Right atrium auricular region (tissue), 2 donors: ENCODE measurements around the gene GART. TPM values are rescaled to one million over a fixed set of nuclear protein-coding genes. Genes with fewer than 3 reads are reported as not detected.

Source experiments
- DNase-seq: peaks from one replicate; pipeline ENCODE4 v3.0.0-alpha.2; 2019; ENCODE audit warnings: low spot score
- H3K27ac ChIP-seq, 2 donors: fragments of 200-600 bp; sonication (generic); 1 replicate in 1 of 2; 2 replicates in 1 of 2; pipeline ENCODE4 v1.5.1; 2016 to 2019
- H3K27me3 ChIP-seq, 2 donors: fragments of 200-600 bp; sonication (generic); one replicate each; pipeline versions ENCODE4 v1.5.1 to v1.6.0; 2017 to 2019
- H3K36me3 ChIP-seq: fragments of 200-600 bp; sonication (generic); one replicate; pipeline ENCODE4 v1.5.1; 2016
- H3K4me1 ChIP-seq, 2 donors: fragments of 200-600 bp; sonication (generic); one replicate each; pipeline versions ENCODE4 v1.5.1 to v1.6.0; 2017 to 2019
- H3K4me3 ChIP-seq, 2 donors: fragments of 200-600 bp; sonication (generic); 1 replicate in 1 of 2; 2 replicates in 1 of 2; pipeline ENCODE4 v1.5.1; 2017 to 2019; ENCODE audit warnings: mild to moderate bottlenecking in 1 of 2, moderate library complexity in 1 of 2
- H3K9me3 ChIP-seq, 2 donors: fragments of 200-600 bp; sonication (generic); one replicate each; pipeline ENCODE4 v1.5.1; 2019
- CTCF ChIP-seq, 2 donors: fragments of 200-600 bp; sonication (generic); IDR thresholded peaks; one replicate each; pipeline ENCODE4 v1.5.1; 2019; ENCODE audit warnings: antibody characterized with exemption in 2 of 2
- total RNA-seq, 2 donors: library from RNA; depleted of rRNA; stranded (reverse); fragments of >200 nt; gene quantifications; one replicate each; pipeline ENCODE4 v1.1.0, GENCODE V29; 2016

GART gene
- total RNA-seq, 2 donors from 2014 or later = 29.7 to 32.5 TPM

DNA sequence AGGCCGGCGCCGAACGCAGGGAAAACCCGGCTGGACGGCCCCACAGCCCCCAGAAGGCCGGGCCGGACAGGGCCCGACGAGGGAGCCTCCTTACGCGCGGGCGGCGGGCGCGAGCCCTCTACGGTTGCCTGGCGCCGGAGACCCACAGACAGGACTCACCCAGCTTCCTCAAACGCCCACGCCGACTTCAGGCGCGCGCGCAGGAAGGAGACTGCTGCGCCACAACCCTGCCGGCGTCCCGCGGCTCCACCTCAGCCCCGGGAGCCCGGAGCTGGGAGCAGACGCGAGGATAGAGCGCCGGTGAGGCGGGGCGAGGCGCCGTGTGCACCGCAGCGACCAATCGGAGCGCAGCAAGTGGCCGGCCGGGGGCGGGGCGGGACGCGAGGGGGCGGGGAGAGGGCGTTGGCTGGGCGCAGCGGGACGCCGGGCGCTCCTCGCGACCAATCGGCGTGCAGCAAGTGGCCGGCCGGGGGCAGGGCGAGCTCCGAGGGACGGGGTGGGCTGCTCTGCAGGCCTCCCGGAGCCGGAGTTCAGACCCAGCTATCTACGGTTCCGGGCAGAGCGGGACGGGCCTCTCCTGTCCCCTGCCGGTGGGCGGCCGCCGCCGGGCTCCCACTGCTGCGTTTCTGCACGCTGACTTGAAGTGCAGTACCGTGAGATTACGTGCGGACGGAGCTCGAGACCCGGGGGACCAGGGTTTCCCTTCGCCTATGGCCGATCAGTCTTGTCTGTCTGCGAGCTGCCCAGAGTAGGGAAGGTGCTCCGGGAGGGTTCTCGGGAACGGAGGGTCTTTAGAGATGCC is 62.0 kb downstream of the GART start, which contains the start of gene TMEM50B:
Gene TMEM50B, minus strand, starts transcription at position 296 of the 802 bp plus-strand sequence. CDS start 11,089 bp downstream, outside the sequence.
- H3K4me1 ChIP-seq = peaks cover 0 to 17% of the 10 kb centered on the region in 2 donors

DNA sequence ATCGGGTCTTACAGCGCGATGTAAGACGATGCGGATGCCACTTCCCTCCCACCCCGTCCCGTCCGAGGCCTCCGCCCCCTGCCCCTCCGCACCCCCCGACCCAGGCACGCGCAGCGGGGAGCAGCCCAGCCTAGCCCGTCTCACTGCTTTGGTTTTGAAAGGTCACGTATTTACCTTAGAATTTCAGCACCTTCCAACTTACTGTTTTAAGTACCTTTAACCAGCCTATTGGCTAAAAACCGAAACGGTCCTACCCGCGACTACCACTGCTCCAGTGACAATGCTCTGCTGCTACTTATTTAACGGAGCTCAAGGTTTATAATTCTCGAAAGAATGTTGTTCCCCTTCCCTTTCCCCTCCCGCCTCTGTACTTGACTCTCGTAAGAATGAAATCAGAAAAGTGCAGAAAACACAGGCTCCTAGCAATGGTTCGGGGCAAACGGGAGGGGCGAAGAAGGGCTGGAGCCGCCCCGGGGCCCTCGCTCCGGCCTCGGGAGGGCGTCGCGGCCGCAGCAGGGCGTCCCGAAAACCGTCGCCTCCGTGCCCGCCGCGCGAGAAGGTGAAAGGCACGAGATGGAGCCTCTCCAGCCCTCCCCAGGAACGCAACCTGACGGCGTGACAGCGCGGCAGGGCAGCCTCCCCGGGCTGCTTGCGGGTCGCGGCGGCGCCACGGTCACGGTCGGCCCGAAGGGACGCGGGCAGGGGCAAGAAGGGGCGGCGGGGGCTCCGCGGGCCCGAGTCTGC is 62.8 kb downstream of the GART start:
- no peak for DNase-seq
- peak in 1 of 2 donors; percentile 39 for TF ChIP-seq CTCF (IDR thresholded peaks at IDR 0.05)
- Histone ChIP-seq H3K36me3 (no peaks in the 10 kb centered on the region), H3K27me3 (no peaks in the 10 kb centered on the region), H3K9me3 (no peaks in the 10 kb centered on the region), H3K27ac (peak overlapping the region; percentile 96 to 99), H3K4me1 (peaks cover 0 to 17% of the 10 kb centered on the region in 2 donors), H3K4me3 (peak overlapping the region; percentile 94 to 96)

More for the DNA sequence above, 62.0 kb downstream of the GART start, which contains the start of gene TMEM50B:
- DNase-seq = peak; percentile 94
- H3K9me3 ChIP-seq = no peaks in the 10 kb centered on the region
- H3K27me3 ChIP-seq = no peaks in the 10 kb centered on the region
- peak within 1 kb of the TSS; percentile 94 to 96 for H3K4me3 ChIP-seq
- H3K27ac ChIP-seq = peak within 1 kb of the TSS; percentile 96 to 99
- no peaks in the 10 kb centered on the region for H3K36me3 ChIP-seq
- peak in 1 of 2 donors; percentile 68 for TF ChIP-seq CTCF (IDR thresholded peaks at IDR 0.05)

DNA sequence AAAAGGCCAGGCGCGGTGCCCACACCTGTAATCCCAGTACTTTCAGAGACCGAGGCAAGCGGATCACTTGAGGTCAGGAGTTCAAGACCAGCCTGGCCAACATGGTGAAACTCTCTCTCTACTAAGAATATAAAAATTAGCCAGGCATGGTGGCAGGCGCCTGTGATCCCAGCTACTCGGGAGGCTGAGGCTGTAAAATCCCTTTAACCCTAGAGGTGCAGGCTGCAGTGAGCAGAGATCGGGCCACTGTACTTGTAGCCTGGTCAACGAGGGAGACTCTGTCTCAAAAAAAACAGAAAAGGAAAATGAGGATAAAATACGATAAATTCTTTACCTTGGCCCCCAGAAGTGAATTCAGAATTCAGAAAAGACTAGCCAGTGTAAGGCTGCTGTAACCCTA is 63.7 kb downstream of the GART start:
- TF ChIP-seq CTCF (IDR thresholded peaks at IDR 0.05) = no peak
- Histone ChIP-seq H3K9me3 (no peaks in the 10 kb centered on the region), H3K4me1 (peaks cover 0 to 17% of the 10 kb centered on the region in 2 donors), H3K36me3 (no peaks in the 10 kb centered on the region), H3K4me3 (peak overlapping the region; percentile 94 to 96), H3K27me3 (no peaks in the 10 kb centered on the region), H3K27ac (peak overlapping the region; percentile 96 to 99)
- no peak for DNase-seq

- peaks cover 0 to 17% of the 10 kb centered on the region in 2 donors for H3K4me1 ChIP-seq
- DNase-seq = no peak
- no peaks in the 10 kb centered on the region for H3K36me3 ChIP-seq
- no peak overlapping the region for H3K27ac ChIP-seq
- no peak for TF ChIP-seq CTCF (IDR thresholded peaks at IDR 0.05)
- H3K9me3 ChIP-seq = no peaks in the 10 kb centered on the region
- no peaks in the 10 kb centered on the region for H3K27me3 ChIP-seq
- H3K4me3 ChIP-seq = no peak overlapping the region
Measured at GRCh38 chr21:33477066-33477465, 64.9 kb downstream of the GART start.

DNA sequence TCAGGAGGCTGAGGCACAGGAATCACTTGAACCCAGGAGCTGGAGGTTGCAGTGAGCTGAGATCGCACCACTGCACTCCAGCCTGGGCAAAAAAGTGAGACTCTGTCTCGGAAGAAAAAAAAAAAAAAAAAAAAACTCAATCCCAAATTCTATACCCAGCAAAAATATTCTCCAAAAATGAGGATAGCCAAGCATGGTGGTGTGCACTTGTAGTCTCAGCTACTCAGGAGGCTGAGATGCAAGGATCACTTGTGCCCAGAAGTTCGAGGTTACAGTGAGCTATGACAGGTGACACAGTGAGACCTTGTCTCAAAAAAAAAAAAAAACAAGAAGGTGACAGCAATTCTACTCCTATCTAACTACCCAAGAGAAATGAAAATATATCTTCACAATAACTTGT is 68.6 kb downstream of the GART start:
- TF ChIP-seq CTCF (IDR thresholded peaks at IDR 0.05) = no peak
- Histone ChIP-seq H3K27ac (no peak overlapping the region), H3K27me3 (no peaks in the 10 kb centered on the region), H3K36me3 (no peaks in the 10 kb centered on the region), H3K4me3 (no peak overlapping the region), H3K4me1 (peaks cover 0 to 4% of the 10 kb centered on the region in 2 donors), H3K9me3 (no peaks in the 10 kb centered on the region)
- no peak for DNase-seq
